SK-N-SH (cell line): ENCODE measurements around the gene CDK10.

Experiments used
- FOSL2 ChIP-seq: IDR thresholded peaks from 2 replicates; pipeline ENCODE4 v1.4.0; 2012; ENCODE audit warnings: low read depth, mild to moderate bottlenecking, moderate library complexity, borderline replicate concordance
- SMC3 ChIP-seq: IDR thresholded peaks from 2 replicates; pipeline ENCODE4 v1.6.1; 2012; ENCODE audit warnings: low read depth, low read length, improper control_type of control experiment
- TF ChIP-seq, protein P1 (sequence below): fragments of 200-600 bp; sonication (generic); IDR thresholded peaks from 2 replicates; pipeline ENCODE4 v1.6.1; 2017; ENCODE audit warnings: antibody characterized with exemption, mild to moderate bottlenecking, moderate library complexity

DNA sequence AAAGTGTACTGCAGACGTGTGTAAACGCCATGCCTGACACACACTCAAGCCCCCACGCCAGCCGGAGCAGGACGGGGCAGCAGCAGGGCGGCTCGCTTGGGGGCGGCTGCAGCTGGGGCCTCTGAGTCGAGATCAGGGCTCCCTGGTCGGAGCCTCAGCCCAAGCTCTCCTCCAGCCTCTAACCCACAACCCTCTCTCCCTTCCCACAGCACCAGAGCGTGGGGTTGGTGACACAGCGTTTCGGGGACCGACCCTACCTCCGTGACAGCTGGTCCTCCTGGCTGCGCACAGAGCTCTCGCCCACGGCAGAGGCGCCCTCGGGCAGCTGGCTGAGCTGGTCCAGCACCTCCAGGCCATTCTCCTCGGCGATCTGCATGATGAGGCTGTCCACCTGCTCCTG is 40.2 kb upstream of the CDK10 start:
- no peak for TF ChIP-seq FOSL2
- TF ChIP-seq SMC3: no peak
- TF ChIP-seq, protein P1, sequence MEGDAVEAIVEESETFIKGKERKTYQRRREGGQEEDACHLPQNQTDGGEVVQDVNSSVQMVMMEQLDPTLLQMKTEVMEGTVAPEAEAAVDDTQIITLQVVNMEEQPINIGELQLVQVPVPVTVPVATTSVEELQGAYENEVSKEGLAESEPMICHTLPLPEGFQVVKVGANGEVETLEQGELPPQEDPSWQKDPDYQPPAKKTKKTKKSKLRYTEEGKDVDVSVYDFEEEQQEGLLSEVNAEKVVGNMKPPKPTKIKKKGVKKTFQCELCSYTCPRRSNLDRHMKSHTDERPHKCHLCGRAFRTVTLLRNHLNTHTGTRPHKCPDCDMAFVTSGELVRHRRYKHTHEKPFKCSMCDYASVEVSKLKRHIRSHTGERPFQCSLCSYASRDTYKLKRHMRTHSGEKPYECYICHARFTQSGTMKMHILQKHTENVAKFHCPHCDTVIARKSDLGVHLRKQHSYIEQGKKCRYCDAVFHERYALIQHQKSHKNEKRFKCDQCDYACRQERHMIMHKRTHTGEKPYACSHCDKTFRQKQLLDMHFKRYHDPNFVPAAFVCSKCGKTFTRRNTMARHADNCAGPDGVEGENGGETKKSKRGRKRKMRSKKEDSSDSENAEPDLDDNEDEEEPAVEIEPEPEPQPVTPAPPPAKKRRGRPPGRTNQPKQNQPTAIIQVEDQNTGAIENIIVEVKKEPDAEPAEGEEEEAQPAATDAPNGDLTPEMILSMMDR: no peak
